ENCODE measurements around the gene CNOT4. TPM values are rescaled to one million over a fixed set of nuclear protein-coding genes. Genes with fewer than 3 reads are reported as not detected.

Gene CNOT4
- total RNA-seq, 1 experiment from 2014 or later, result 9.7 TPM

DNA sequence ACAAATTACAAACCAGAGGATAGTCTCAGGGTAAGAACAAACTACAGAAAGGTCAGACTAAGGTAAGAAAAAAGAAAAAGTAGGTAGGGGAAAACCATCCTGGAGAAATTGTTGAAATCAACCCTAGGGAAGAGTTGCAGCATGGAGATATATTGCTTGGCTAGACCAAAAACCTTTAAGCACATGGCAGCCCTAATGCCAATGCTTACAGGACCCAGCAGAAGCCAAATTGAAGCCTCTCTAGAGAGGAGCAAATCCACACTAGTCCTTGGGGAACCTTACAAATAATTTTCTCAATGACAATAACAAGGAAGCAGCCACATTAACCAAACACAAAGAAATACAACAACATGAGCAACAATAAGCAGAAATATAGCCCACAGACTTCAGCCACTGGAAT, 81.9 kb downstream of the CNOT4 start:
- CTCF ChIA-PET, result no interaction called here
- Histone ChIP-seq H3K36me3 (ENCODE audit: low read depth, low read length) (no peaks in the 10 kb centered on the region), H3K27ac (ENCODE audit: low read length) (no peak overlapping the region), H3K4me1 (ENCODE audit: insufficient read depth, low read length) (no peaks in the 10 kb centered on the region), H2AFZ (ENCODE audit: low read length) (no peak overlapping the region), H3K4me2 (ENCODE audit: low read length) (no peak overlapping the region), H3F3A (ENCODE audit: low read length, unreplicated experiment) (no peaks in the 10 kb centered on the region), H3K4me3 (ENCODE audit: low read length) (no peak overlapping the region), H4K20me1 (ENCODE audit: low read length) (no peaks in the 10 kb centered on the region), H3K9ac (ENCODE audit: low read length) (no peak overlapping the region), H3K27me3 (ENCODE audit: low read length) (no peaks in the 10 kb centered on the region), H3K79me2 (ENCODE audit: low read length) (peaks cover 39% of the 10 kb centered on the region), H3K9me3 (ENCODE audit: low read length) (no peaks in the 10 kb centered on the region), H3K9me2 (replicated peaks; ENCODE audit: low read length) (no peaks in the 10 kb centered on the region)
- POLR2A ChIA-PET (ENCODE audit: unreplicated experiment), result no interaction called here
- TF ChIP-seq, protein P1, sequence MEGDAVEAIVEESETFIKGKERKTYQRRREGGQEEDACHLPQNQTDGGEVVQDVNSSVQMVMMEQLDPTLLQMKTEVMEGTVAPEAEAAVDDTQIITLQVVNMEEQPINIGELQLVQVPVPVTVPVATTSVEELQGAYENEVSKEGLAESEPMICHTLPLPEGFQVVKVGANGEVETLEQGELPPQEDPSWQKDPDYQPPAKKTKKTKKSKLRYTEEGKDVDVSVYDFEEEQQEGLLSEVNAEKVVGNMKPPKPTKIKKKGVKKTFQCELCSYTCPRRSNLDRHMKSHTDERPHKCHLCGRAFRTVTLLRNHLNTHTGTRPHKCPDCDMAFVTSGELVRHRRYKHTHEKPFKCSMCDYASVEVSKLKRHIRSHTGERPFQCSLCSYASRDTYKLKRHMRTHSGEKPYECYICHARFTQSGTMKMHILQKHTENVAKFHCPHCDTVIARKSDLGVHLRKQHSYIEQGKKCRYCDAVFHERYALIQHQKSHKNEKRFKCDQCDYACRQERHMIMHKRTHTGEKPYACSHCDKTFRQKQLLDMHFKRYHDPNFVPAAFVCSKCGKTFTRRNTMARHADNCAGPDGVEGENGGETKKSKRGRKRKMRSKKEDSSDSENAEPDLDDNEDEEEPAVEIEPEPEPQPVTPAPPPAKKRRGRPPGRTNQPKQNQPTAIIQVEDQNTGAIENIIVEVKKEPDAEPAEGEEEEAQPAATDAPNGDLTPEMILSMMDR (conservative IDR thresholded peaks at IDR 0.05; ENCODE audit: low read depth, low read length), result no peak
- TF ChIP-seq EZH2 (IDR thresholded peaks at IDR 0.05; ENCODE audit: low read length, unreplicated experiment) (no peak), EZH2phosphoT487 (IDR thresholded peaks at IDR 0.05; ENCODE audit: borderline replicate concordance, low read length) (no peak)
- ATAC-seq (no peak), DNase-seq (no peak)
- intact Hi-C loops (cut with micrococcal nuclease), result no loop called here
- no TSS peak for BruUV-seq (replicated peaks)

DNA sequence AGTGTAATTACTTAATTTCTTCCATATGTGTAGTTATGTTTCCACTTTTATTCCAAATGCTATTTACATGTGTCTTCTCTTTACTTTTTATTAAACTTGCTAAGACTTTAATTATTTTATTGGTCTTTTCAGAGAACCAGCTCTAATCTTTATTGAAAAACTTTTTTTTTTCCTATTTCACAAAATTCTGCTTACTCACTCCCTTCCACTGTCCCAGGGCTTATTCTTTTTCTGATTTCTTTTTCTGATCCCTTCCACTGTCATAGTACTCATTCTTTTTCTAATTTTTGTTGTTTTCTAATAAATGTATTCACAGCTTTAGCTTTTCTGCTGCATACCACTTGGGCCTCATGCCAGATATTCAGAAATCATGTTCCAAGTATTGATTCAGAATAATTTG, 82.7 kb downstream of the CNOT4 start:
- Histone ChIP-seq H3K27ac (ENCODE audit: low read length) (no peak overlapping the region), H3K79me2 (ENCODE audit: low read length) (peaks cover 40% of the 10 kb centered on the region)

DNA sequence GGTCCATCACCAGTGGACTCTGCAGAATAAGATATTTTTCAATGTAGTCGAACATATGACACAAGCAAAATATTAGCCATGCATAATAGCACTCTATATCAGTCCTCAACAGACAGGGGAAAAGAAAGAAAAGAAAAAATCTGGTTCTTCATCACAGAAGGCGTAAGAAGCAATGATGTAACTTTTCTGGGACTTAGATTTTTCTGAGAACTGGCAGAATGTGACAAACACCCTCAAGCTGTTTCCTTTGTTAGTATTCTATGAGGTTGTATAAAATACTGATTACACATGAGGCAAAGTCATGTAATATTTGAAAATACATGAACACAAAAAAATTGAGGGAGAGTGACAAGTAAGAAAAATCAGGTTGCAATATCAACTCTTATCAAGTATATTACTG, 84.9 kb downstream of the CNOT4 start:
- CTCF ChIA-PET, result no interaction called here
- H3K9ac ChIP-seq (ENCODE audit: low read length), result no peak overlapping the region
- no peak overlapping the region for H3K4me2 ChIP-seq (ENCODE audit: low read length)
- no peaks in the 10 kb centered on the region for H4K20me1 ChIP-seq (ENCODE audit: low read length)
- H3K9me3 ChIP-seq (ENCODE audit: low read length), result no peaks in the 10 kb centered on the region
- no peaks in the 10 kb centered on the region for H3K4me1 ChIP-seq (ENCODE audit: insufficient read depth, low read length)
- intact Hi-C loops (cut with micrococcal nuclease), result no loop called here
- no peak overlapping the region for H3K27ac ChIP-seq (ENCODE audit: low read length)
- POLR2A ChIA-PET (ENCODE audit: unreplicated experiment), result no interaction called here
- ATAC-seq (no peak), DNase-seq (no peak)
- no peaks in the 10 kb centered on the region for H3K27me3 ChIP-seq (ENCODE audit: low read length)
- no peaks in the 10 kb centered on the region for H3K9me2 ChIP-seq (replicated peaks; ENCODE audit: low read length)
- H3K79me2 ChIP-seq (ENCODE audit: low read length), result peaks cover 40% of the 10 kb centered on the region
- TF ChIP-seq, protein P1 (conservative IDR thresholded peaks at IDR 0.05; ENCODE audit: low read depth, low read length), result no peak
- no peak for TF ChIP-seq EZH2 (IDR thresholded peaks at IDR 0.05; ENCODE audit: low read length, unreplicated experiment)
- TF ChIP-seq EZH2phosphoT487 (IDR thresholded peaks at IDR 0.05; ENCODE audit: borderline replicate concordance, low read length), result no peak
- BruUV-seq (replicated peaks), result no TSS peak
- no peaks in the 10 kb centered on the region for H3K36me3 ChIP-seq (ENCODE audit: low read depth, low read length)
- no peak overlapping the region for H2AFZ ChIP-seq (ENCODE audit: low read length)
- no peak overlapping the region for H3K4me3 ChIP-seq (ENCODE audit: low read length)
- no peaks in the 10 kb centered on the region for H3F3A ChIP-seq (ENCODE audit: low read length, unreplicated experiment)

More for the DNA sequence above, 82.7 kb downstream of the CNOT4 start:
- no peaks in the 10 kb centered on the region for H4K20me1 ChIP-seq (ENCODE audit: low read length)
- no peaks in the 10 kb centered on the region for H3K4me1 ChIP-seq (ENCODE audit: insufficient read depth, low read length)
- H2AFZ ChIP-seq (ENCODE audit: low read length), result no peak overlapping the region
- intact Hi-C loops (cut with micrococcal nuclease), result no loop called here
- H3F3A ChIP-seq (ENCODE audit: low read length, unreplicated experiment), result no peaks in the 10 kb centered on the region
- H3K9ac ChIP-seq (ENCODE audit: low read length), result no peak overlapping the region
- no peak overlapping the region for H3K4me3 ChIP-seq (ENCODE audit: low read length)
- BruUV-seq (replicated peaks), result no TSS peak
- H3K4me2 ChIP-seq (ENCODE audit: low read length), result no peak overlapping the region
- no peak for DNase-seq
- no peaks in the 10 kb centered on the region for H3K9me2 ChIP-seq (replicated peaks; ENCODE audit: low read length)
- ChIA-PET POLR2A (ENCODE audit: unreplicated experiment) (no interaction called here), CTCF (no interaction called here)
- TF ChIP-seq, protein P1 (conservative IDR thresholded peaks at IDR 0.05; ENCODE audit: low read depth, low read length), result no peak
- TF ChIP-seq EZH2 (IDR thresholded peaks at IDR 0.05; ENCODE audit: low read length, unreplicated experiment) (no peak), EZH2phosphoT487 (IDR thresholded peaks at IDR 0.05; ENCODE audit: borderline replicate concordance, low read length) (no peak)
- no peak for ATAC-seq
- no peaks in the 10 kb centered on the region for H3K27me3 ChIP-seq (ENCODE audit: low read length)
- no peaks in the 10 kb centered on the region for H3K36me3 ChIP-seq (ENCODE audit: low read depth, low read length)
- no peaks in the 10 kb centered on the region for H3K9me3 ChIP-seq (ENCODE audit: low read length)
